Measurements from ENCODE around the gene MAGEH1.
"Not testable (repeated sequence)": the region's sequence is repeated elsewhere in the genome, so short reads cannot be mapped to it uniquely, and the experiment has no call there.

MAGEH1 gene, protein sequence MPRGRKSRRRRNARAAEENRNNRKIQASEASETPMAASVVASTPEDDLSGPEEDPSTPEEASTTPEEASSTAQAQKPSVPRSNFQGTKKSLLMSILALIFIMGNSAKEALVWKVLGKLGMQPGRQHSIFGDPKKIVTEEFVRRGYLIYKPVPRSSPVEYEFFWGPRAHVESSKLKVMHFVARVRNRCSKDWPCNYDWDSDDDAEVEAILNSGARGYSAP

DNA sequence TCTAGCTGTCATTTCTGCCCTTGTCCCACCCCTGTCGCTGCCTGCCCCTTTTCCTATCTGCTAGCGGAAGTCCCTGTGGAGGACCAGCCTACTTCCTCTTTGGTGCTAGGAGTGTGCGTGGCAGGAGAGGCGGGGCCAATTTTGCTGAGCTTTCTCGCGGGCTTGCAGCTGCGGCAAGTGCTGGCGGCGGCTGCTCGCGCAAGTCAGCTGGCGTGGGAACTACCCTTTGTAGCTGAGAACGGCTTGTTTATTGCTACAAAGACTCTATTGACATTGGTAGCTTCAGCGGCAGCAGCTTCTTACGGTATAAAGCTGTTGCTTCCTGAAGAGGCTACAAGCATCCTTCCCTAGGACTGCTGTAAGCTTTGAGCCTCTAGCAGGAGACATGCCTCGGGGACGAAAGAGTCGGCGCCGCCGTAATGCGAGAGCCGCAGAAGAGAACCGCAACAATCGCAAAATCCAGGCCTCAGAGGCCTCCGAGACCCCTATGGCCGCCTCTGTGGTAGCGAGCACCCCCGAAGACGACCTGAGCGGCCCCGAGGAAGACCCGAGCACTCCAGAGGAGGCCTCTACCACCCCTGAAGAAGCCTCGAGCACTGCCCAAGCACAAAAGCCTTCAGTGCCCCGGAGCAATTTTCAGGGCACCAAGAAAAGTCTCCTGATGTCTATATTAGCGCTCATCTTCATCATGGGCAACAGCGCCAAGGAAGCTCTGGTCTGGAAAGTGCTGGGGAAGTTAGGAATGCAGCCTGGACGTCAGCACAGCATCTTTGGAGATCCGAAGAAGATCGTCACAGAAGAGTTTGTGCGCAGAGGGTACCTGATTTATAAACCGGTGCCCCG lies at the start of gene MAGEH1:
Gene MAGEH1 (plus strand): TSS at position 138 of the 843 bp plus-strand sequence. CDS start 248 bp downstream, at position 386.
- DNase-seq (ENCODE audit: low read depth, low spot score), result peak; percentile 47

DNA sequence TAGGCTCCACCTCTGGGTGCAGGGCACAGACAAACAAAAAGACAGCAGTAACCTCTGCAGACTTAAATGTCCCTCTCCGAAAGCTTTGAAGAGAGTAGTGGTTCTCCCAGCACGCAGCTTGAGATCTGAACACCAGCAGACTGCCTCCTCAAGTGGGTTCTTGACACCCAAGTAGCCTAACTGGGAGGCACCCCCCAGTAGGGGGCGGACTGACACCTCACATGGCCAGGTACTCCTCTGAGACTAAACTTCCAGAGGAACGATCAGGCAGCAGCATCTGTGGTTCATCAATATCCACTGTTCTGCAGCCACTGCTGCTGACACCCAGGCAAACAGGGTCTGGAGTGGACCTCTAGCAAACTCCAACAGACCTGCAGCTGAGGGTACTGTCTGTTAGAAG lies 24.8 kb upstream of the MAGEH1 start:
- not testable (repeated sequence) for DNase-seq (ENCODE audit: low read depth, low spot score)

DNA sequence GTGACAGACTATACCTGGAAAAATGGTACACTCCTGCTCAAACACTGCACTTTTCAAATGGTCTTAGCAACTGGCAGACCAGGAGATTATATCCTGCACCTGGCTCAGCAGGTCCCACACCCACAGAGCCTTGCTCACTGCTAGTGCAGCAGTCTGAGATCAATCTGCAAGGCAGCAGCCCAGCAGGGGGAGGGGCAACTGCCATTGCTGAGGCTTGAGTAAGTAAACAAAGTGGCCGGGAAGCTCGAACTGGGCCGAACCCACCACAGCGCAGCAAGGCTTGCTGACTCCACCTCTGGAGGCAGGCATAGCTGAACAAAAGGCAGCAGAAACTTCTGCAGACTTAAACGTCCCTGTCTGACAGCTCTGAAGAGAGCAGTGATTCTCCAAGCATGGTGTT lies 8.5 kb upstream of the MAGEH1 start:
- DNase-seq (ENCODE audit: low read depth, low spot score), result not testable (repeated sequence)

DNA sequence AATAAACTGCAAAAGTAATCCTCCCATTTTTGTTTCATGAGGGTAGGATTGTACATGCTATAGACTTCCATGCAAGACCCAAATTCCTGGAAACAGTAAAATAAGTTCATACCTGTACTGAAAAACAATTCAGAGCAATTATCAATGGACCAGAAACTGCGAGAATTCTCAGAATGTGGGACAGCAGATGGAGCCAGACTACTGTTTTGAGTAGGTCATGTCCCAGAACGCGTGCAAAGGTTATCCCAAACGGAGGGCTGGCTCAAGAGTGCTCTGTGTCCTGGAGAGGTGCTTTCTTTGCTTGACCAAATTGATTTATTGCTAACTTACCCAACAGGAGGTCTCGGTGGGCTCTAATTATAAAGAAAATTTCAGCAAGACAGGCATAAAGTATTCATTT lies 1.7 kb upstream of the MAGEH1 start:
- no peak for DNase-seq (ENCODE audit: low read depth, low spot score)

DNA sequence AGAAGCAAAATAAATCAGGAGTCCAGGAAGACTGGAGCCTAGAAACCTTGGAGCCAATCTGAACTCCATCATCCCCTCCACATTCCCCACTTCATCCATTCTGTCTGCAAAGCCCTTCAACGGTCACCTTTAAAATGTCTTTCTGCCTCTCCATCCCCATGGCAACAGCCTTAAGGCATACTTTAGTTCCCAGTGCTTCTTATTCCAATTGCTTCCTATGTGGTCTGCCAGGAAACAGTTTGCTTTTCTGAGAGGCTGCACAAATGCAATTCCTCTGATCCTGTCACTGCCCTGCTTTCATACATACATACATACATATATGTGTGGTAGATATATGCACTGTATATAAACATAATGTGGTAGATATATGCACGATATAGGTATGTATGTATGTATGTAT lies 786 bp upstream of the MAGEH1 start:
- no peak for DNase-seq (ENCODE audit: low read depth, low spot score)

DNA sequence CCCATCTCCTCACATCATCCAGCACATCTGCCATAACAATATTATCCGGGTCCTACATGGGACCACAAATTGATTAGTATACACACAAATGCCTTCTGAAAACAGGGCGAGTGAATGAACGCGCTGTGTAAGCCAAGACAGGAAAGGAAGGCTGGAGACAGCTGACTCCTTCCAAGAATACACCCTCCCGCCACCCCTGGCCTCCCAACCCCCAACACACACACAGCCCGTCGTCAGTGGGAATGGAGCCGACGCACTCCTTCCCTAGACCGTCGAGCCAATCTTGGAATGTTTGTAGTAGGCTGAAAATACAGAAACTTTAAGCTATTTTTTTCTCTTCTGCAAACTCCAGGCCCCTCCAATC lies 319 bp upstream of the MAGEH1 start:
- no peak for DNase-seq (ENCODE audit: low read depth, low spot score)

DNA sequence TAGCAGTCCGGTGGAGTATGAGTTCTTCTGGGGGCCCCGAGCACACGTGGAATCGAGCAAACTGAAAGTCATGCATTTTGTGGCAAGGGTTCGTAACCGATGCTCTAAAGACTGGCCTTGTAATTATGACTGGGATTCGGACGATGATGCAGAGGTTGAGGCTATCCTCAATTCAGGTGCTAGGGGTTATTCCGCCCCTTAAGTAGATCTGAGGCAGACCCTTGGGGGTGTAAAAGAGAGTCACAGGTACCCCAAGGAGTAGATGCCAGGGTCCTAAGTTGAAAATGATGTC lies 852 bp downstream of the MAGEH1 start:
- DNase-seq (ENCODE audit: low read depth, low spot score), result no peak

DNA sequence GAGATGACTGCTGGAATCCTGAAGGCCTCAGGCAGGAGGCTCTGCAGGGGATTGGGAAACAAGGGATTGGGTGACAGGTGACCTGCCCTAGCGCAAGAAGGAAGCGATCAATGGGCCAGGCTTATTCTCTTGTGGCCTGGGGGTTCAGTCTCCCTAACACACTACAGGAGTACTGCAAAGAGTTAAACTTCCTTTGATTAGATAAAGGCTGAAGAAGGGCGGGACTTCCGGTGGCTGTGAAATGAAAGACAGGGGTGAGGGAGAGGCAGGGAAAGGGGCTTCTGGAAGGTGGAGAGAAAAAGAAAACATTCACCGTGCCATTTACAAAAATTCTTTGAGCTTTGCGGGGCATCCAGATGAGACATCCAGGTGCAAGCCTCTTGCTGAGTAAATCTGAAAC lies 3.8 kb downstream of the MAGEH1 start:
- not testable (repeated sequence) for DNase-seq (ENCODE audit: low read depth, low spot score)

DNA sequence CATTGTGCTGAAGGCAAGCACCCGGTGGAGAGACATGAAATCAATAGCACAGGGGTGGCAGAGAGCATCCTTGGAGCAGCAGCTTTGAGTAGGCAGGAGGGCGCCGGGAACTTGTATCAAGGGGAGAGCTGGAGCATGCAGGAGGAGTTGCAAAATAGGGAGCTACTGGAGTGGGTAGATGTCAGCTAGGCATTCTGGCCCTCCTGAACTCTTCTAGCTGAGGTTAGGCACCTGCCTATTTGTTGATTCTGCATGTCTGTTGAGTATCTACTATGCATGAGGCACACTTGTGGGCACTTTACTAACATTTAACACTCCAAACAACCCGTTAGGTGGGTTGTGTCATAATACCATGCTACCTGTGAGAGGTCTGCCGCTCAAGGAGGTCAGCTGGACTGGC lies 7.5 kb downstream of the MAGEH1 start:
- not testable (repeated sequence) for DNase-seq (ENCODE audit: low read depth, low spot score)

DNA sequence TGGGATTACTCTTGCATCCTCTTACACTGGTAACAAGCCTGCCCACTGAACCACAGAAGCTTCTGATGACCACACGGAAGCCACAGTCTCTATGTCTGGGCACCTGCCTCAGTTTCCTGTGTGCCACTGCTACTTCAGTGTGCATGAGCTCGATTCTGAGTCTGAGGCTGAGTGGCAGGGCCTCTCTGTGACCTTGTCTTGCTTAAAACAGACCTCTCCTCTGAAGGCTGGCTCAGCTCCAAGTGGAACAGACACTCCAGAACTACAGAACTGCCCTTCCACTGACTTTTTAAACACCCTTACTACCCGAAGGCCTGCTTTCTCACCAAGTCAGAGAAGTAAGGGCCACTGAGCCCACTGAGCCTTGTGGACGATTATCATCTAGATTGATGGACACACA lies 8.0 kb downstream of the MAGEH1 start:
- not testable (repeated sequence) for DNase-seq (ENCODE audit: low read depth, low spot score)

DNA sequence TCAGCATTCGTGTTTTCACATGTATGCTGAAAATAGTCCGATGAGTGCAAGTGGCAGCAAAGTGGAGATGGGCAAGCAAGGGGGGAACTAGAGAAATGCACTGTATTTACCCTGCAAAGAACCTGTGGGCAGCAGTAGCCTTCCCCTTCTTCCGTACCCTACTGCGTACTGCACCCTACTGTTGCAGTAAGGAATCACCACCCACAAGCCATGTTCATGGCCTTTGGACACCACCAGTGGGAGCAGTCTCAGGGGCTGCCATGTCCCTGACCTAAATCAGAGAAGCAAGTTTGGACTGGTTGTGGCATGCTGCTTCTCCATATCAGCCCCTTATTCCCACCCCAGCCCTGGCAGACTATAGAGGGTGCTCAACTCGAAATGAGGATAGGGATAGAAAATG lies 12.1 kb downstream of the MAGEH1 start:
- not testable (repeated sequence) for DNase-seq (ENCODE audit: low read depth, low spot score)

DNA sequence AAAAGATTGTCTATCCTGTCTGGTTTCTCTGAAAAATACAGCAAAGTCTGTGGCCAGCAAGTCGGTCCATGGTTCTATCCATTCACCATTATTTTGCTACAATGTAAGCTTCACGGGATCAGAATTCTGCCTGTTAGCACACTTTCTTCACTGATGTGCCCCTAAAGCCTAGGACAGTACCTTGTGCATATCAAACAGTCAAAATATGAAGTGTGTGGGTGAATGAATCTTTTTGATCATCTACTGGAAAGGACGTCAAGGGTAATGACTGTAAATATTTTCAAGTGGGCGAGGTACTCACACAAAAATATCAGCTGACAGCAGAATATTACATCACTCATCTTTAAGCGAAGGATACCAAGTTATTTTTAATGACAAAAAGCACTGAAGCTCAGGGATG lies 13.2 kb downstream of the MAGEH1 start:
- DNase-seq (ENCODE audit: low read depth, low spot score), result not testable (repeated sequence)

DNA sequence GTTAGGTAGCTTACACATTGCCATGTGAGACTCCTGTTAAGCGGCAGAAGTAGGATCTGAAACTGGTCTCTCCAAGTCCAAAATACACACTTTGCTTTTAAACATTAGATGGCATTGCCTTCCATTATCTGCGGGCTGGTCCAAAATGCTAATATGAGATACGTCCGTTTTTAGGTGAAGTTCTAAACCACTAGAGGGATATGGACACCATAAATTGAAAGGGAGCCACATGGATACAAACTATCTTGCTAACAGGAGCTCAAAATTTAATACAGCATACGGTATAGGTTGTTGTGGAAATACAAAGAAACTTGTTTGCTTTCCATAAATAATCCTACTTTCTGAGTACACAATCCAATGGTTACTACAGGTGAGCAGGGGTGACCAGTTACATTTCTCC lies 13.9 kb downstream of the MAGEH1 start:
- DNase-seq (ENCODE audit: low read depth, low spot score), result not testable (repeated sequence)

DNA sequence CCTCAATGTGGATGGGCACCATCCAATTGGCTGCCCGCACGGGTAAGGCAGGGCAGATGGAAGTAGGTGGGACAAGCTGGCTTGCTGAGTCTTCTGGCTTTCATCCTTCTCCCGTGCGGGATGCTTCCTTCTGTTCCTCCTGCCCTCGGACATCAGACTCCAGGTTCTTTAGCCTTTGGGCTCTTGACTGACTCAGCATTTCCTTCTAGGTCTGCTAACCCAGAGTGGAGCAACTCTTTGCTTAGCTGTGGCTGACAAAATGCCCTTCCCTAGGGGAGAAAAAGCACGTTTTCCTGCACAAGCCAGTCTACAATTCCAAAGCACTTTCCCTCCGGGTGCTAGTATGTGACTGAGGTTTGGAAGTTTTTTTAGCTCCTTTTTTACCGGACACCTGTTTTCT lies 28.0 kb downstream of the MAGEH1 start:
- DNase-seq (ENCODE audit: low read depth, low spot score), result not testable (repeated sequence)

DNA sequence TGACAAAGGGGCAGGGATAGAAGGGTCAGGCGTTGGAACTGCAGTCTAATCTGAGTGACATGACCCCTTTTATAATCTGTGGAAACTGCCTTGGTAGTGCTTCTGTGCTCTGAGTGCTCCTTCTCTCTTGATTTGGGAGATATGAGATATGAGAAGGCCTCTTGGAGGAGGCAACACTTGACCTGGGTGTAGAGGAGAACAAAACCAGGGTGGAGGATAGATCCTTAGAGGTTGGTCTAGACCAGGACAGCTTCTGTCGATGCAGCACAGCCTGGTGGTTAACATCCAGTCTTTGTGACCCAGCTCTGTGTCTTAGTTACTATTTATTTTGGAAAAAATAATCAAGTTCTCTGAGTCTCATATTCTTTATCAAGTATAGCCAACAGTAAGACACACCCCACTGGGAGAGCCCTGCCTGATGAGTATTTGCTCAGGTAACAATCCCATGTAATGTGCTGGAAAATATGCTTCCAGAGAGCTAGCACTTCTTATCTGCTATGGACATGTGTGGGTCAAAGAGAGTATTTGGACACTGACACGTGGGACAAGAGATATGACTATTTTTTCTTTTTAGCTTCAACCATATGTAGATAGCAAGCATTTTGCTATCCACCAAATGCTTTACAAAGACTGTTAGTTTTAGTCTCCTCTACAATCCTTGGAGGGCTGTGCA lies 28.6 kb downstream of the MAGEH1 start:
- DNase-seq (ENCODE audit: low read depth, low spot score), result no peak

DNA sequence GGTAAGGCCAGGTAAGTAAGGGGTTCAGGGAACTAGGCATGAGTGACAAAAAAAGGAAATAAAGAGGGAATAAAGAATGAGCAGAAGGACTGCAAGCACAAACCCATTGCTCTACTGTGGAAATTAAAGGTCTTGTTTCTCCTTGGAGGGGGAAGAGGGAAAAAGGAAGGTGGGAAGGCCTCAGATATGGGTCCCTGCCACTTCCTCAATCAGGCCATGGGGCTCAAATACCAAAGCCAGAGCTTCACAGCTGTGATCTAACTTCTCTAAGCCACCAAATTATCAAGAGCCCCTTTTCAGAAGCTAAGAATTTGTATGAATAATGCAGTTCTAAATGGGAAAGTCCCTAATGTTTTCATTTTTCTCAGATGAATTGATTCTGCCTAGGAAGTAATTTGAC lies 33.0 kb downstream of the MAGEH1 start:
- no peak for DNase-seq (ENCODE audit: low read depth, low spot score)

DNA sequence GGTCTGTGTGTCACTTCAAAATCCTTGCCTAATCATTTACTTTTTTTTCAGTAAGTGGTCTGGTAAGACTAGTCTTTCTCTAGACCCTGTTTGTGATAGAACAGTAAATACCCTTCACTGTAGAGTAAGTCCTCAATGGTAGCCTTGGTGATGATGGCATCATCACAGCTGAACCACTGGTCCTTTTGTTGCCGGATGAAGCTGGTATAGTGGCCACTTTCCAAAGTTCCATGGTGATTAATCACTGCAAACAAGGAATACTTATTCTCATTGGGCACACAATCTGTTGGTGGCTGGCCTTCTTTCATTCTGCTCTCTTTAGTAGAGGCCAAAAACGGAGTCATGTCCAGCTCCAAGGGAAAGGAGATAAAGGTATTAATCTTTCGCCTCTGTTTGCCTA lies 34.8 kb downstream of the MAGEH1 start:
- no peak for DNase-seq (ENCODE audit: low read depth, low spot score)

DNA sequence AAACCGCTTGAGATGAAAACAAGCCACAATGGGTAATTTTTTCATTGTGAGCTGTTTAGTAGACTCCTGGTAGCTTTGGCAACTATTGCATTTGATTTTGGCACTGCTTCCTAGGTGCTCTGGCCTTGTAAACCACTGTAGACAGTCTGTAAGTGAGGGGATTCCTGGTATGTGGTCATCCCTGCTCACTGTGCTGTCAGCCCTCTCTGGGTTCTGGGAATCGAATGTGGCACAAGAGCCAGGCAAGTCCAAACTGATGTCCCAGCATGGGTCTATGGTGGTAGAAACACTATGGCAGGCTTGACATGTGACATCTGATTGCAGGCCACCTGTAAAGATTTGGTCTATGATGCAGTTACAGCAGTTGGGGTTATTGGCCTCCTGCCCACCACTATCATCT lies 35.2 kb downstream of the MAGEH1 start:
- DNase-seq (ENCODE audit: low read depth, low spot score), result no peak

DNA sequence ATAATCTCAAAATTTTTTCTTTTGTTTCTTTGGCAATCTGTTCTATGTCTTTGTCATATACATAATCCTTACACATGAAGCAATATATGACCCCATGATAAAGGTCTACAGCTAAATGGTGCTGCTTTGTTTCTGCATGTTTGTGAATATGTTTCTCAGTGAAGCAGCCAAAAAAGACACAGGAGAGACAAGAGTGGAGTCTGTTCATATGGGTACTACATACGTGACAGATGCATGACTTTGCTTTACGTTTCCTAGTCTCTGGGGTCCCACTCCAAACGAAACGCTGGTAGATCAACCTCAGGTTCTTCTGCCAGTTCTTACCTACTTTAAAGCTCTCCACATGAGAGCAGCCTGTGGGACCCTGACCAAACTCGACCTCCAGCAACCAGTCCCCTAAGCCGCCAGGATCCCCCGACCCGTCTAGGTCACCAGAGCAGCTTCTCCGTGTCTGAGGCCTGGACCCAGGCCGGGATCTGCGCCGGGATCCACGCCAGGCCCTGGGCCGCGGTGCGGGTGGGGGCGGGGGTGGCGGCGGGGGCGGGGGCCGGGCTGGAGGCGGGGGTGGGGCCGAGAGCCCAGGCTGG lies 36.2 kb downstream of the MAGEH1 start:
- DNase-seq (ENCODE audit: low read depth, low spot score), result no peak

DNA sequence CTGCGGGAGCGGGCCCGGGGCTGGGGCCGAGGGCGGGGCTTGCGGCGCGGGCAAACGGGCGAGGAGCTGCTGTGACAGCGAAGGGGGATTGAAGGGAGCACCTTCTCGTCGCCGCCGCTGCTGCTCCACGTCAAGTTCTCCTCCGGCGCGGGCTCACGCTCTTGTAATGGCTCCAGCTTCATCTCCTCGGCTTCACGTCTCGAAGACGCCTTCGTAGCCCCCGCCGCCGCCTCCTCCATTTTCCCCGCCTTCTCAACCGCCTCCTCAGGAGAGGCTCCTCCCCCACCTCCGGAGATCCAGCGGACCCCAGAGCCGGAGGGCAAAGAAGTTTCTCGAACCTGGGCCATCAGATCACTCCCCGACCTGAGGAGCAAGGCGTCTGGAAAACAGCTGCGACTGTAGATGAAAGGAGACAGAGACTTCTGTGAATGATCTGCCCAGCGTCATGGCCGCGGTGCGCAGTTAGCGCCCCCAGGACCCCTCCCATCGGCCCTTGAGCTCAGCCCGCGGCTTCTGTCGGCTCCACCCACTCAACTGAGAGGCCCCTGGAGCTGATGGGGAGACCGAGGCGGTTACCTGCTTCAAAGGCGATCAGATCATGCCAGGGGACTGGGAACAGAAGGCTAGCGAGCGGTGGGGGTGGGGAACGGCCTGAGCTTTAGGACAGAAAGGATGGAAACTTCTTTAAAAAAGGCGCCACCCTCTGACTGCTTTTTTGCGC lies 36.8 kb downstream of the MAGEH1 start:
- peak; percentile 20 for DNase-seq (ENCODE audit: low read depth, low spot score)

DNA sequence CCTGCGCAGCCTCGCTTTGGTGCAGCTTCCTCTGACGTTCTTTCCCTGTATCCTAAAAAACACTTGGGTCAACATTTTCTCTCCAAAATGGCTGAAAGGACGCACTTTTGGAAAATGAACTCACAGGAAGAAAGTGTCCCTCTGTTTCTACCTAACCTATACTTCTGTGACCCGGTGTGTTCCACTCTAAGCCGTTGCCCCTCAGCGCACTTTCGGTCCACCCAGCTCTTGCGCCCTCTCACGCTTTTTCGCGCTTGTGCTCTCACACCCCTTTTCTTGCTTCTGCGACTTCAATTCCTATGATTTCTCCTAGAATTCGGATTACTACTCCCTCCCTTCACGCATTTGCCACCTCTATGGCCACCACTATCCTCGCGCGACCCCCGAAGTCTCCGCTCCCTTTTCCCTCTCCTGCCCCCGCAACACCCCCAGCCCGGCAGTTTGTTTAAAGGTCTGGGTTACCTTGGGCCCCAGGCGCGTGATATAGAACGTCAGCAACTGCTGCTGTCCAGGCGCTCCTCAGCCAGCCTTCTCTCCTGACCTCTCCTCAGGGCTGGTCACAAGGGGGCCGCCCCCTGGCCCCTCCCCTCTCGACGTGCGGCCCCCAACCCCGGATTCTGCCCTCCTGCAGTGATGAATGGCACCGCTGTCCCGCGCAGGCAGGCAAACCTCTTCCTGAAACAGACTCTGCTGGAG lies 37.5 kb downstream of the MAGEH1 start, which contains the start of gene USP51:
Gene USP51 (minus strand): TSS at position 535 of the 696 bp plus-strand sequence. CDS start 909 bp downstream, outside the sequence.
- DNase-seq (ENCODE audit: low read depth, low spot score), result no peak

Data from activated CD4-positive, CD25-positive, alpha-beta regulatory T cell treated with anti-CD3 and anti-CD28 coated beads, Interleukin-2, amount 50 U/mL, for 16 hours (primary cell).